SK-N-SH treated with all-trans-retinoic acid at 6 μM for 48 hours (cell line): ENCODE results near the gene ALDH1A2.
"Not testable (repeated sequence)": the region's sequence is repeated elsewhere in the genome, so short reads cannot be mapped to it uniquely, and the experiment has no call there.

Source experiments
- ATAC-seq: fragments of 200-7000 bp; cut with Tn5 transposase; 3 replicates; pipeline ENCODE4 v1.9.1; 2020; ENCODE audit warnings: mild to moderate bottlenecking, moderate library complexity
- ESRRG ChIP-seq: fragments of 250-450 bp; sonication (Bioruptor Pico); IDR thresholded peaks from 2 replicates; pipeline ENCODE4 v1.6.1; 2021; ENCODE audit warnings: mild to moderate bottlenecking
- GLIS3 ChIP-seq: fragments of 250-450 bp; sonication (Bioruptor Pico); IDR thresholded peaks from 2 replicates; pipeline ENCODE4 v1.5.0; 2020; ENCODE audit warnings: mild to moderate bottlenecking, moderate library complexity
- ISL1 ChIP-seq: fragments of 250-450 bp; sonication (Bioruptor Pico); IDR thresholded peaks from 2 replicates; pipeline ENCODE4 v2.1.2; 2022; ENCODE audit warnings: mild to moderate bottlenecking, moderate library complexity
- POU6F1 ChIP-seq: fragments of 250-450 bp; sonication (Bioruptor Pico); IDR thresholded peaks from 2 replicates; pipeline ENCODE4 v1.8.0; 2021; ENCODE audit warnings: low read depth, mild to moderate bottlenecking, moderate library complexity, borderline replicate concordance
- PPARA ChIP-seq: fragments of 250-450 bp; sonication (Bioruptor Pico); IDR thresholded peaks from 2 replicates; pipeline ENCODE4 v1.5.0; 2020; ENCODE audit warnings: mild to moderate bottlenecking, borderline replicate concordance
- RARB ChIP-seq: fragments of 250-450 bp; sonication (Bioruptor Pico); IDR thresholded peaks from 2 replicates; pipeline ENCODE4 v1.8.0; 2021; ENCODE audit warnings: mild to moderate bottlenecking, moderate library complexity
- SNAI2 ChIP-seq: fragments of 250-450 bp; sonication (Bioruptor Pico); IDR thresholded peaks from 2 replicates; pipeline ENCODE4 v1.5.0; 2020; ENCODE audit warnings: mild to moderate bottlenecking, moderate library complexity
- TCF4 ChIP-seq: fragments of 250-450 bp; sonication (Bioruptor Pico); IDR thresholded peaks from 2 replicates; pipeline ENCODE4 v1.8.0; 2021; ENCODE audit warnings: mild to moderate bottlenecking, moderate library complexity, borderline replicate concordance
- TOX ChIP-seq: fragments of 250-450 bp; sonication (Bioruptor Pico); IDR thresholded peaks from 2 replicates; pipeline ENCODE4 v1.8.0; 2021; ENCODE audit warnings: mild to moderate bottlenecking, moderate library complexity, borderline replicate concordance
- ZFP3 ChIP-seq: fragments of 250-450 bp; sonication (Bioruptor Pico); IDR thresholded peaks from 2 replicates; pipeline ENCODE4 v1.5.0; 2020; ENCODE audit warnings: mild to moderate bottlenecking, moderate library complexity
- ZFP30 ChIP-seq: fragments of 450-650 bp; formaldehyde crosslinking; IDR thresholded peaks from 2 replicates; pipeline ENCODE4 v1.5.0; 2022; ENCODE audit warnings: mild to moderate bottlenecking, moderate library complexity
- ZNF70 ChIP-seq: fragments of 450-650 bp; formaldehyde crosslinking; IDR thresholded peaks from 2 replicates; pipeline ENCODE4 v1.5.0; 2020; ENCODE audit warnings: mild to moderate bottlenecking, moderate library complexity
- ZNF8 ChIP-seq: fragments of 450-650 bp; formaldehyde crosslinking; IDR thresholded peaks from 2 replicates; pipeline ENCODE4 v1.5.0; 2020; ENCODE audit warnings: mild to moderate bottlenecking, moderate library complexity
- TF ChIP-seq, protein P1 (sequence below): fragments of 250-450 bp; sonication (Bioruptor Pico); IDR thresholded peaks from 2 replicates; pipeline ENCODE4 v1.5.0; 2020; ENCODE audit warnings: mild to moderate bottlenecking, moderate library complexity
- TF ChIP-seq, protein P2 (sequence below): fragments of 250-450 bp; sonication (Bioruptor Pico); IDR thresholded peaks from 2 replicates; pipeline ENCODE4 v1.5.1; 2020; ENCODE audit warnings: low read depth, mild to moderate bottlenecking, moderate library complexity
- TF ChIP-seq, protein P3 (sequence below): fragments of 250-450 bp; sonication (Bioruptor Pico); IDR thresholded peaks from 2 replicates; pipeline ENCODE4 v1.5.1; 2021; ENCODE audit warnings: mild to moderate bottlenecking, moderate library complexity

The ALDH1A2 gene

DNA sequence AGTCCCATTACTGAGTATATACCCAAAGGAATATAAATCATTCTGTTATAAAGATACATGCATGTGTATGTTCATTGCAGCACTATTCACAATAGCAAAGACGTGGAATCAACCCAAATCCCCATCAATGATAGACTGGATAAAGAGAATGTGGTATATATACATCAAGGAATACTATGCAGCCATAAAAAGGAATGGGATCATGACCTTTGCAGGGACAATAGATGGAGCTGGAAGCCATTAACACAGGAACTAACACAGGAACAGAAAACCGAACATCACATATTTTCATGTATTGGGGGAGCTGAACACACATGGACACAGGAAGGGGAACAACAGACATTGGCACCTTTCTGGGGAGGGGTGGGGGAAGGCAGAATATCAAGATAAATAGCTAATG, 65.8 kb downstream of the ALDH1A2 start:
- peak; percentile 45; the same call in 1 of the 2 replicates for TF ChIP-seq ZNF8
- ATAC-seq = not testable (repeated sequence)

GRCh38 chr15:57996561-57996960, 69.0 kb downstream of the ALDH1A2 start:
- TF ChIP-seq SNAI2 (CRISPR knock-in tag) (no peak), TOX (no peak), ZNF8 (no peak), PPARA (CRISPR knock-in tag) (no peak), GLIS3 (CRISPR knock-in tag) (no peak), ZFP3 (no peak), RARB (CRISPR knock-in tag) (no peak), ESRRG (no peak), TCF4 (CRISPR knock-in tag) (no peak)
- TF ChIP-seq, protein P1, sequence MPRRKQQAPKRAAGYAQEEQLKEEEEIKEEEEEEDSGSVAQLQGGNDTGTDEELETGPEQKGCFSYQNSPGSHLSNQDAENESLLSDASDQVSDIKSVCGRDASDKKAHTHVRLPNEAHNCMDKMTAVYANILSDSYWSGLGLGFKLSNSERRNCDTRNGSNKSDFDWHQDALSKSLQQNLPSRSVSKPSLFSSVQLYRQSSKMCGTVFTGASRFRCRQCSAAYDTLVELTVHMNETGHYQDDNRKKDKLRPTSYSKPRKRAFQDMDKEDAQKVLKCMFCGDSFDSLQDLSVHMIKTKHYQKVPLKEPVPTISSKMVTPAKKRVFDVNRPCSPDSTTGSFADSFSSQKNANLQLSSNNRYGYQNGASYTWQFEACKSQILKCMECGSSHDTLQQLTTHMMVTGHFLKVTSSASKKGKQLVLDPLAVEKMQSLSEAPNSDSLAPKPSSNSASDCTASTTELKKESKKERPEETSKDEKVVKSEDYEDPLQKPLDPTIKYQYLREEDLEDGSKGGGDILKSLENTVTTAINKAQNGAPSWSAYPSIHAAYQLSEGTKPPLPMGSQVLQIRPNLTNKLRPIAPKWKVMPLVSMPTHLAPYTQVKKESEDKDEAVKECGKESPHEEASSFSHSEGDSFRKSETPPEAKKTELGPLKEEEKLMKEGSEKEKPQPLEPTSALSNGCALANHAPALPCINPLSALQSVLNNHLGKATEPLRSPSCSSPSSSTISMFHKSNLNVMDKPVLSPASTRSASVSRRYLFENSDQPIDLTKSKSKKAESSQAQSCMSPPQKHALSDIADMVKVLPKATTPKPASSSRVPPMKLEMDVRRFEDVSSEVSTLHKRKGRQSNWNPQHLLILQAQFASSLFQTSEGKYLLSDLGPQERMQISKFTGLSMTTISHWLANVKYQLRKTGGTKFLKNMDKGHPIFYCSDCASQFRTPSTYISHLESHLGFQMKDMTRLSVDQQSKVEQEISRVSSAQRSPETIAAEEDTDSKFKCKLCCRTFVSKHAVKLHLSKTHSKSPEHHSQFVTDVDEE (CRISPR knock-in tag) = no peak
- TF ChIP-seq, protein P2, sequence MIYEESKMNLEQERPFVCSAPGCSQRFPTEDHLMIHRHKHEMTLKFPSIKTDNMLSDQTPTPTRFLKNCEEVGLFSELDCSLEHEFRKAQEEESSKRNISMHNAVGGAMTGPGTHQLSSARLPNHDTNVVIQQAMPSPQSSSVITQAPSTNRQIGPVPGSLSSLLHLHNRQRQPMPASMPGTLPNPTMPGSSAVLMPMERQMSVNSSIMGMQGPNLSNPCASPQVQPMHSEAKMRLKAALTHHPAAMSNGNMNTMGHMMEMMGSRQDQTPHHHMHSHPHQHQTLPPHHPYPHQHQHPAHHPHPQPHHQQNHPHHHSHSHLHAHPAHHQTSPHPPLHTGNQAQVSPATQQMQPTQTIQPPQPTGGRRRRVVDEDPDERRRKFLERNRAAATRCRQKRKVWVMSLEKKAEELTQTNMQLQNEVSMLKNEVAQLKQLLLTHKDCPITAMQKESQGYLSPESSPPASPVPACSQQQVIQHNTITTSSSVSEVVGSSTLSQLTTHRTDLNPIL (CRISPR knock-in tag) = no peak
- TF ChIP-seq, protein P3, sequence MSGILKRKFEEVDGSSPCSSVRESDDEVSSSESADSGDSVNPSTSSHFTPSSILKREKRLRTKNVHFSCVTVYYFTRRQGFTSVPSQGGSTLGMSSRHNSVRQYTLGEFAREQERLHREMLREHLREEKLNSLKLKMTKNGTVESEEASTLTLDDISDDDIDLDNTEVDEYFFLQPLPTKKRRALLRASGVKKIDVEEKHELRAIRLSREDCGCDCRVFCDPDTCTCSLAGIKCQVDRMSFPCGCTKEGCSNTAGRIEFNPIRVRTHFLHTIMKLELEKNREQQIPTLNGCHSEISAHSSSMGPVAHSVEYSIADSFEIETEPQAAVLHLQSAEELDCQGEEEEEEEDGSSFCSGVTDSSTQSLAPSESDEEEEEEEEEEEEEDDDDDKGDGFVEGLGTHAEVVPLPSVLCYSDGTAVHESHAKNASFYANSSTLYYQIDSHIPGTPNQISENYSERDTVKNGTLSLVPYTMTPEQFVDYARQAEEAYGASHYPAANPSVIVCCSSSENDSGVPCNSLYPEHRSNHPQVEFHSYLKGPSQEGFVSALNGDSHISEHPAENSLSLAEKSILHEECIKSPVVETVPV = no peak
- ATAC-seq = no peak

DNA sequence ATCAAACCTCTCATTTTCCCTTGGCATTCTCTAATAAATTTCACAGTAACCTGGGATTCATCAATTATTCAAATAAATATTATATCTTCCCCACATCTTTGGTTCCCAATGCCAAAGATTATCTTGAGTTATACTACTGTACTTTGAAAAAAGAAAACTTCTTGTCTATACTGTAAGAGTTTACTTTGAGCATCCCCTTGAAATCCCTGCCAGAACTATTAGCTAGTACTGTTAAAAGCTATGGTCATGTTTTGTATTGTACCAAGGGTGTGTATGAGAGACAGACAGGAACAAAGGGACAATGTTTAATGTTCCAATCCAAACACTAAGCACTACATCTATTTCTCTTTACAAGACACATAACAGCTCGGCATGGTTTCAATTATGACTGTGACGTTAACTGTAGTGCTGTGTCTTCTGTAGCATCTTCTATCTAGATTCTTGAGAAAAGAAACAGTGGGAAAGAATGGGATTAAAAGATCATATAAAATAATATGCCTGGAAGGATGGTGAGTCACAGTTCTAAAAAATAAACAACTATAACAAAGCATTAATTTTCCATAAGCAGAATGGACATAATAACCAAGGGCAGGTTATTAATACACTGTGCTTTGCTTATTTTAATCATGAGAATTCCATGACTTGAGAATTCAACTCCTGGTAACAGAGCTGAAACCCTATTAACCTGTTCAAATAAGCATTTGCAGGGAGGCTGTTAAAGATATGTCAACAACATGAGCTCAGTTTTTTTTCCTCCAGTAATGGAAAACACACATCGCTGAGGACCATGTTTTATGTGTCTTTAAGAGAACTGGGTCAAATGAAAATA, 71.1 kb downstream of the ALDH1A2 start:
- TF ChIP-seq, protein P3 = no peak
- no peak for TF ChIP-seq ZFP3
- TF ChIP-seq ZFP30 (CRISPR knock-in tag) = no peak
- TF ChIP-seq TOX = no peak
- TF ChIP-seq, protein P1 (CRISPR knock-in tag) = no peak
- TF ChIP-seq POU6F1 = no peak
- no peak for TF ChIP-seq ZNF70
- no peak for TF ChIP-seq ISL1 (CRISPR knock-in tag)
- TF ChIP-seq TCF4 (CRISPR knock-in tag) = no peak
- no peak for TF ChIP-seq SNAI2 (CRISPR knock-in tag)
- no peak for ATAC-seq
